Activated T-cell treated with anti-CD3 and anti-CD28 coated beads, Interleukin-2, amount 50 U/mL, for 1 hour (primary cell): Measurements from ENCODE around the gene SOX10.
"Not testable (repeated sequence)": the region's sequence is repeated elsewhere in the genome, so short reads cannot be mapped to it uniquely, and the experiment has no call there.

Source experiments
- DNase-seq: peaks from one replicate; pipeline ENCODE4 v3.0.0-alpha.2; 2020

SOX10 gene

GRCh38 chr22:37985751-37986281 lies 1.5 kb upstream of the SOX10 start:
- DNase-seq, result no peak

DNA sequence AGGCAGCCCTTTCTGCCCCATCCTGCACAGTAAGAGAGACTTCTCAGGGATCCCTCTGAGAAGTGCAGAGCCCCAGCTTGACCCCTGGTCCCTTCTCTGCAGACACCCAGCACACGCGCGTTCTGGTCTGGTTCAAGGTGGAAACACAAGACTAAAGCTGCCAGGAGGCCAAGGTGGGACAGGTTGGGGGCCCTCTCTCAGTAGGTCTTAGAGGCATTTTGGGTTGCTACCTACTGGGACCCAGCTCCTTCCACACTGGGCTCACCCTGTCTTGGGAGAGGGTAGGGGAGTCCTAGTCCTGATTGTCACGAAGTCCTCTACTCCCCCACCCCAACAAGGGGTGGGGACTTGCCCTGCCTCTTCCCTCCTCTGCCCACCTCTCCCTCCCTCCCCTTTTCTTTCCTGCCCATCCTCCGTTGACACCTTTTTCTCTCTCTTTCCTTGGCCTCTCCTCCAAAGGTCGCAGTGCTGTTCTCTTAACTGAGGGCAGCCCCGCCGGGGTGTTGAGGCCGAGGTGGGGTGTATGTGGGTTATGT lies 763 bp upstream of the SOX10 start:
- DNase-seq, result no peak

DNA sequence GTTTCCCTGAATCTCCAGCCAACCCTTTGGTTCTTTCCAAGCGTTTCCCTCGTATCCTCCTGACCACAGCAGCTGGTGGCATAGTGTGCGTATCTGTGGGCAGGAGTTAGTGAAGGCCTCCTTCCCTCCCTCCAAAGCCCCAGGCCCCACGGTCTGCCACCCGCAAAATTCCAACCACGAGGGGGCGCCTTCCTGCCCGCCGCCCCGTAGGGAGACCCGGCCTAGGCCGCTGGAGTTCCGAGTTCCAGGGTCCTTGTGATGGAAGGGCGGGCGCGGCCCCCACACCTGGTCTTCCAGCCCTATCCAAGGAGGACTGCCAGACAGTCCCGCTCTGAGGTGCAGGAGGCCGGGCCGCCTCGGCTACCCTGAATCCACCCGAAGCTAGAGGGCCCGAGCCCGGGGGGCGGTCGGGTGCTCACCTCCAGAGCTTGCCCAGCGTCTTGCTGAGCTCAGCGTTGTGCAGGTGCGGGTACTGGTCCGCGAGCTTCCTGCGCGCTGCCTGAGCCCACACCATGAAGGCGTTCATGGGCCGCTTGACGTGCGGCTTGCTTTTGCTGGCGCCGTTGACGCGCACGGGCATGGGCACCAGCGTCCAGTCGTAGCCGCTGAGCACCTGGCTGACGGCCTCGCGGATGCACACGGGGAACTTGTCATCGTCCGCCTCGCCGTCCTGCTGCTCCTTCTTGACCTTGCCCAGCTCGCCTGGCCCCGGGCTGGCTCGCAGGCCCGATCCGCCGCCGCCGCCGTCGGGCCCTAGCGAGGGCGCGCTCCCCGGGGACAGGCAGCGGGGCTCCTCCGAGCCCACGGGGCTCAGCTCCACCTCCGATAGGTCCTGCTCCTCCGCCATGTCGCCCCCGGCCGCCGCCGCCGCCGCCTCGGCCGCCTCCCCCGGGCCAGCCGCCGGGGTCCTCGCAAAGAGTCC lies 1.2 kb downstream of the SOX10 start:
- DNase-seq, result no peak

- no peak for DNase-seq
These were observed 2.1 kb downstream of the SOX10 start for GRCh38 chr22:37982151-37982785.

DNA sequence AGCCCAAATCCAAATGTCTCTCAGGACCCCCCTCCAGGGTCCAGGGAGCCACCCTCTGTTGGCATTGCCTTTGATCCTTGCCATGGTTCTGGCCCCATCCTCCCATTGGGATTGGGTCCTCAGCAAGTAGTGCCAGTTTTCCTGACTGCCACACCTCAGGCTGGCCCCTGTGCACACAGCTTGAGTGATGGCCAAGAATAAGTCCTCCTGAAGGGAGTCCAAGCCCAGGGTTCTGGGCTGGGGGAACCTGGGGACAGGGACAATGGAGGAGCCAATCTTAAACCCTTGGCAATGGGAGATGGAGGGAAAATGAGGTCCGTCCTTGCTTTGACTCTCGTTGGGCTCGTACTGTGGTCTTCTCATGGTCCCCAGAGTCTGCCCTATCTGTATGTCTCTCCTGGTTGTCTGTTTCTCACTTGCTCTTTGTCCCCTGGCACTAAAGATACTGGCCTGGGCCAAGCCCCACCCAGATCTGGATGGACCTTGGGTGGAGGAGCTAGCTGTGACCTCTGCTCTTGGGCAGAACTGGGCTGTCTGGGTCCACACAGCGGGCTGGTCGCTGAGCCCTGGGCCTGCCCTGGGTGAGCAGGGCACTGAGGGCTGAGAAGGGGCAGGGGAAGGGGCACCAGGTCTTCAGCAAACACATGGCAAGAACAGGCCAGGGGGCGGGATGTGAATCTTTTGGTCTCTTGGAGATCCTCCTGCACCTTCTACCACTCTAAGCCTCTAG lies 2.9 kb downstream of the SOX10 start:
- no peak for DNase-seq

DNA sequence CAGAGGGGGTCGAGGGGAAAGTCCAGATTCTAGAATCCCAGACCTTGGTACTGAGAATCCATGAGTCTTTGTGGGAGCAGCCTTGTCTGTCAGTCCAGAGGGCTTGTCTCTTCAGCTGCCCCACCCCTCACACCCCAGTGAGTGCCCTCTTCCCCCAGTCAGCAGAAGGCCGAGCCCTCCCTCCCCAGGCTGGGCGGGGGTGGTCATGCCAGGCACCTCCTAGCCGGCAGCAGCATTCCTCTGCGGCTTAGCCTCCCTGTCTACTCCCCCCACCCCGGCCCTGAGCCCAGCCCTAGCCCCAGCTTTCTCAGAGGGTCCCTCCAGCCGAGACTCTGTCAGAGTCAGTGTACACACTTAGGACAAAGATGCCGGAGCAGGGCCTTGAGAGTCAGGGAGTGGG lies 4.6 kb downstream of the SOX10 start:
- no peak for DNase-seq

GRCh38 chr22:37976547-37976946 lies 7.8 kb downstream of the SOX10 start:
- no peak for DNase-seq

DNA sequence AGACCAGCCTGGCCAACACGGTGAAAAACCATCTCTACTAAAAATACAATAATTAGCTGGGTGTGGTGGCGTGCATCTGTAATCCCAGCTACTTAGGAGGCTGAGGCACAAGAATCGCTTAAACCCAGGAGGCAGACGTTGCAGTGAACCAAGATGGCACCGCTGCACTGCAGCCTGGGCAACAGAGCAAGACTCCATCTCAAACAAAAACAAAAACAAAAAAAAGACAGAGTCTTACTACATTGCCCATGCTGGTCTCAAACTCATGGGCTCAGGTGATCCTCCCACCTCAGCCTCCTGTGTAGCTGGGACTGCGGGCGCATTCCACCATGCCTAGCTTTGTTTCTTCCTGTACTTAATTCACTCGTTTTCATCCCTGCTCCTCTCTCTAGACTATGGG lies 8.3 kb downstream of the SOX10 start:
- not testable (repeated sequence) for DNase-seq

DNA sequence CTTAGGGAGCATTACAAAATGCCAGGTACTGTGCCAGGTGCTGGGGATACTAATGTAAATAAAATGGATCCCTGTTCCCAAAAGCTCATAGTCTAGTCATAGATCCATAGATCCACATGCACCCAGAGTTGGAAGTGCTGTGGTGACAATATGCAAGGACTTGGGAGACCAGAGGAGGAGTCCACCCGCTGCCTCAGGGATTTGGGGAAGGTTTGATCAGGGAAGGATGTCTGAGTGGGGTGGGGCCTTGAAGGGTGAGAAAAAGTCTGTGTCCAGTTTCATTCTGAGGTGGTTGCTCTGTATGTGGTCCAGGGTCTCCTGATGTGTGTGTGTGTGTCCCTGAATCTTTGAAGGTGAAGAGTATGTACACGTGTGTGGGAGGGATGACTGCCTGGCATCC lies 9.2 kb downstream of the SOX10 start:
- DNase-seq, result no peak

GRCh38 chr22:37973271-37974170 lies 10.8 kb downstream of the SOX10 start:
- no peak for DNase-seq

- DNase-seq, result no peak
These were observed 11.8 kb downstream of the SOX10 start for GRCh38 chr22:37972527-37972926.

GRCh38 chr22:37971475-37972434 lies 12.6 kb downstream of the SOX10 start:
- no peak for DNase-seq

- no peak for DNase-seq
These were observed 13.5 kb downstream of the SOX10 start for GRCh38 chr22:37970864-37971263.

- DNase-seq, result no peak
These were observed 15.7 kb downstream of the SOX10 start for GRCh38 chr22:37968452-37969251.

DNA sequence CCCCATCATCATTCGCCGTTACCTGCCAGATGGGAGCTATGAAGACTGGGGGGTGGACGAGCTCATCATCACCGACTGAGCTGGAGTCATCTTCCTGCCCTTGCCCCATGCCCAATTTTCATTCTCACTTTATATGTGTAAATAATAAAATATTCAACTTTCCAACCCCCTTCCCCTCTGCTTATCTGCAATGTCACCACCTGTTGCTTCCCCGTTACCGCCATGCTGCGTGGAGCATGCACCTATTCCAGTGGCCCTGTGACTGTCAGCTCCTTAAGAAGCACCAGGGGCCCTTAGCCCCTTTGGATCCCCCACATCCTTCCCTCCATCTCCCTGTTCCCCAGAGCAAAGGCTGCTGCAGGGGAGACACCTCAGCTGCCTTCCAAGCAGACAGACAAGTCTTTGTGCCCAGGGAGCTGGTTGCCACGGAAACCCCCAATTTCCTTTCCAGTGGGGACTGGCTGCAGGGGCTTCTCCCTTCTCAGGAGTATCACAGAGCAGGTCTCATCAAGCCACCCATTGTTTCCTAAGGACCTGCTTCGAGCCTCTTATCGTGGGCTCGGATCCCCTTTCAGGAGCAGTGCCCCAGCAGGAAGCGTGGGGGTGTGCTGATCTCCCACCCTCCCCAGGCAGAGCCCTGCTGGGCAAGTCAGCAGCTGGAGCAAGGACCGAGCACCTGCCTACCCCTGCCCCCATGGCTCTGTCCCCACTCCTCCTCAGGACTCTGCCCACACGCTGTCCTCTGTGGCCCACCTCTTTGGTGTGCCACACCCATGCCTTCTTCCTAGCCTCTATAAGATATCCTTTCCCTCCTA lies 16.5 kb downstream of the SOX10 start:
- no peak for DNase-seq

- DNase-seq, result no peak
These were observed 17.2 kb downstream of the SOX10 start for GRCh38 chr22:37967147-37967546.

DNA sequence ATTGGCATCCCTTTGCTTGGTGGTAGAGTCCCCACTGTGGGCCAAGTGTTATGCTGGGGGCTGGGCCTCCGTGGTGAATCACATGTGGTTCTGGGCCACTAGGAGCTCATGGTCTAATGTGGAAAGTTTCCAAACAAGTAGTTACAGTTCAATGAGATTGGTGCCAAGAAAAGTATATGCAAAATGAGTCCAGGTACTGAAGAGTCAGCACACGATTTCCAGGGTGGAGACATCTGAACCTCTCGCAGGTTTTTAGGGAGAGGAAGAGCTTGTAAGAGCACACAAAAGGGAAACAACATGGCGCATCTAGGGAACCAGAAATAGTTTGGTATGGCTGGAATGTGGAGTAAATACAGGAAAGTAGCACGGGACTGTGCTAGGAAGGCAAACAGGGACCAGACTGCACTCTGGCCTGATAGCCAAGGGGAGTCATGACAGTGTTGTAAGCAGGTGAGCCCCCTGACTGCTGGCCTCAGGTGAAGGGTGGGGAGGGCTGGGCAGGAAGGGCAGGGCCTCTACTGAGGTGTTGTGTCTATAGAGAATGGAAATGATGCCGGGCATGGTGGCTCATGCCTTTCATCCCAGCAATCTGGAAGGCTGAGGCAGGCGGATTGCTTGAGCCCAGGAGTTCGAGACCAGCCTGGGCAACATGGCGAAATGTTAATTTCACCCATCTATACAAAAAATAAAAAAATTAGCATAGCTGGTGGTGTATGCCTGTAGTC lies 18.3 kb downstream of the SOX10 start:
- DNase-seq, result no peak

DNA sequence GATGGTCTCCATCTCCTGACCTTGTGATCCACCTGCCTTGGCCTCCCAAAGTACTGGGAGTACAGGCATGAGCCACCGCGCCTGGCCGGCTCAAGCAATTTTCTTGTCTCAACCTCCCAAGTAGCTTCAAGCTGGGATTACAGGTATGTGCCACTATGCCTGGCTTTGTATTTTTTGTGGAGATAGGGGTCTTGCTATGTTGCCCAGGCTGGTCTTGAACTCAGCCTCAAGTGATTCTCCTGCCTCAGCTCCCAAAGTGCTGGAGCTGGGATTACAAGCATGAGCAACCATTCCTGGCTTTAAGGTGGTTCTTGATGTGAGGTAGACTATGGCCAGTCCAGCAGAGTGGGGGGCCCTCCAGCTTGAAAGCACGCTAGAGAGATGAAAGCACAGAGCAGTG lies 23.3 kb downstream of the SOX10 start:
- DNase-seq, result no peak
